Measurements from ENCODE around the gene AKR1E2.

DNA sequence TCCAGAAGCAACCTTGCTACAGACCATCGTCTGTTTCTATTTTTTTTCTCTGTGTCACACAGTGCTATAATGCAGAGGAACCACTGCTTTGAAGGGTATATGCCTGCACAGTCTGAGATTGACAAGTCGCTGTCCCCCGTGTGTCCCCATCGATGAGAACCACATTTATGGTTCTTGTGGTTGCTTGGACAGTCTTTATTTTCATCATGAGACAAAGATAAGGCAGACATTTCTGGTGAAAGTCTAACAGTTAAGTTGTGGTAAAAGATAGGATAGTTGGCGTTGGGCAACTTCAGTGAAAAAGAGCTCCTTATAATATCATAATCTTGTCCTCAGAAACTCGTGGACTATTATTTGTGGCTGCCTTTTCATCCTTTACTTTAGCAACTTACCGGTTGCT is 6.3 kb upstream of the AKR1E2 start:
- TF ChIP-seq, protein P1, sequence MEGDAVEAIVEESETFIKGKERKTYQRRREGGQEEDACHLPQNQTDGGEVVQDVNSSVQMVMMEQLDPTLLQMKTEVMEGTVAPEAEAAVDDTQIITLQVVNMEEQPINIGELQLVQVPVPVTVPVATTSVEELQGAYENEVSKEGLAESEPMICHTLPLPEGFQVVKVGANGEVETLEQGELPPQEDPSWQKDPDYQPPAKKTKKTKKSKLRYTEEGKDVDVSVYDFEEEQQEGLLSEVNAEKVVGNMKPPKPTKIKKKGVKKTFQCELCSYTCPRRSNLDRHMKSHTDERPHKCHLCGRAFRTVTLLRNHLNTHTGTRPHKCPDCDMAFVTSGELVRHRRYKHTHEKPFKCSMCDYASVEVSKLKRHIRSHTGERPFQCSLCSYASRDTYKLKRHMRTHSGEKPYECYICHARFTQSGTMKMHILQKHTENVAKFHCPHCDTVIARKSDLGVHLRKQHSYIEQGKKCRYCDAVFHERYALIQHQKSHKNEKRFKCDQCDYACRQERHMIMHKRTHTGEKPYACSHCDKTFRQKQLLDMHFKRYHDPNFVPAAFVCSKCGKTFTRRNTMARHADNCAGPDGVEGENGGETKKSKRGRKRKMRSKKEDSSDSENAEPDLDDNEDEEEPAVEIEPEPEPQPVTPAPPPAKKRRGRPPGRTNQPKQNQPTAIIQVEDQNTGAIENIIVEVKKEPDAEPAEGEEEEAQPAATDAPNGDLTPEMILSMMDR (IDR thresholded peaks at IDR 0.05; ENCODE audit: extremely low read depth in 1 of 2, insufficient read depth in 1 of 2, low read depth in 1 of 2, low read length in 2 of 2), result no peak
- TF ChIP-seq FOS (IDR thresholded peaks at IDR 0.05; ENCODE audit: borderline replicate concordance, insufficient read depth, low read length) (no peak), JUN (IDR thresholded peaks at IDR 0.05; ENCODE audit: borderline replicate concordance, insufficient read depth, insufficient read length, low read depth) (no peak)
